SU-DHL-6 (cell line): ENCODE results near the gene NUP58.

Source experiments
- H2AFZ ChIP-seq: fragments of 200-600 bp; sonication (generic); 2 replicates; pipeline ENCODE4 v1.6.1; 2014; ENCODE audit warnings: low read depth, mild to moderate bottlenecking, moderate library complexity, mixed read lengths, antibody characterized with exemption, low read length; ENCODE audit not compliant: severe bottlenecking
- H3F3A ChIP-seq: fragments of 200-600 bp; shearing (Covaris generic); 2 replicates; pipeline ENCODE4 v1.6.0; 2016; ENCODE audit warnings: antibody characterized with exemption, mild to moderate bottlenecking; ENCODE audit not compliant: insufficient read depth
- H3K27ac ChIP-seq: fragments of 200-600 bp; sonication (generic); 2 replicates; pipeline ENCODE4 v1.5.1; 2016; ENCODE audit warnings: low read depth, mild to moderate bottlenecking, low read length, moderate library complexity, mixed read lengths
- H3K27me3 ChIP-seq: fragments of 200-600 bp; sonication (generic), shearing (Covaris generic); 2 replicates; pipeline ENCODE4 v1.6.0; 2014; ENCODE audit warnings: mild to moderate bottlenecking, low read length
- H3K36me3 ChIP-seq: fragments of 200-600 bp; sonication (generic); 2 replicates; pipeline ENCODE4 v1.6.1; 2014; ENCODE audit warnings: mild to moderate bottlenecking, low read length, mixed read lengths
- H3K4me2 ChIP-seq: fragments of 300-600, 200-600 bp; shearing (Covaris generic), sonication (generic); 2 replicates; pipeline ENCODE4 v1.6.0; 2014; ENCODE audit warnings: low read length, low read depth, mild to moderate bottlenecking; ENCODE audit not compliant: poor library complexity, severe bottlenecking
- H3K4me3 ChIP-seq: fragments of 200-600 bp; sonication (generic); 2 replicates; pipeline ENCODE4 v1.5.1; 2014; ENCODE audit warnings: antibody characterized with exemption, low read length, mild to moderate bottlenecking, mixed read lengths; ENCODE audit not compliant: insufficient read depth, poor library complexity, severe bottlenecking
- H3K79me2 ChIP-seq: fragments of 200-600 bp; sonication (generic); 2 replicates; pipeline ENCODE4 v1.6.1; 2014; ENCODE audit warnings: mild to moderate bottlenecking, low read length, moderate library complexity; ENCODE audit not compliant: insufficient read depth
- H3K9ac ChIP-seq: fragments of 200-600 bp; sonication (generic); 2 replicates; pipeline ENCODE4 v1.7.0; 2014; ENCODE audit warnings: mild to moderate bottlenecking, low read length
- H3K9me2 ChIP-seq: fragments of 200-600 bp; sonication (generic); replicated peaks from 2 replicates; pipeline ENCODE4 v1.6.1; 2014; ENCODE audit warnings: low read length; ENCODE audit not compliant: insufficient read depth
- H3K9me3 ChIP-seq: fragments of 200-600 bp; sonication (generic); 2 replicates; pipeline ENCODE4 v1.6.1; 2014; ENCODE audit warnings: low read length, mixed read lengths; ENCODE audit not compliant: insufficient read depth
- H4K20me1 ChIP-seq: fragments of 200-600 bp; sonication (generic); 2 replicates; pipeline ENCODE4 v1.6.1; 2014; ENCODE audit warnings: low read depth, mild to moderate bottlenecking, antibody characterized with exemption, low read length, moderate library complexity, mixed read lengths
- CTCF ChIP-seq: fragments of 200-600 bp; sonication (generic); IDR thresholded peaks from one replicate; pipeline ENCODE4 v1.5.1; 2017; ENCODE audit warnings: antibody characterized with exemption, mild to moderate bottlenecking, low read length, moderate library complexity; ENCODE audit not compliant: insufficient read depth, poor library complexity, severe bottlenecking
- EZH2phosphoT487 ChIP-seq: fragments of 200-600 bp; sonication (generic), shearing (Covaris generic); conservative IDR thresholded peaks from 2 replicates; pipeline ENCODE4 v1.6.1; 2018; ENCODE audit warnings: mild to moderate bottlenecking, antibody characterized with exemption, low read length, moderate library complexity, mixed read lengths

NUP58 gene

GRCh38 chr13:25329706-25330105 lies 28.3 kb downstream of the NUP58 start:
- TF ChIP-seq EZH2phosphoT487 (no peak), CTCF (no peak)
- H3K79me2 ChIP-seq: peaks cover 4% of the 10 kb centered on the region; the same call in 1 of the 2 replicates
- 0 out of 2 replicates have a peak, but pooled peaks cover 3% of the 10 kb centered on the region for H3F3A ChIP-seq
- H3K27me3 ChIP-seq: no peaks in the 10 kb centered on the region
- no peaks in the 10 kb centered on the region for H3K9me3 ChIP-seq
- H3K36me3 ChIP-seq: peaks cover 87% of the 10 kb centered on the region
- H3K9ac ChIP-seq: no peak overlapping the region
- H3K4me2 ChIP-seq: no peak overlapping the region
- no peaks in the 10 kb centered on the region for H3K9me2 ChIP-seq
- no peak overlapping the region for H2AFZ ChIP-seq
- no peak overlapping the region for H3K4me3 ChIP-seq
- no peaks in the 10 kb centered on the region for H4K20me1 ChIP-seq
- no peak overlapping the region for H3K27ac ChIP-seq

DNA sequence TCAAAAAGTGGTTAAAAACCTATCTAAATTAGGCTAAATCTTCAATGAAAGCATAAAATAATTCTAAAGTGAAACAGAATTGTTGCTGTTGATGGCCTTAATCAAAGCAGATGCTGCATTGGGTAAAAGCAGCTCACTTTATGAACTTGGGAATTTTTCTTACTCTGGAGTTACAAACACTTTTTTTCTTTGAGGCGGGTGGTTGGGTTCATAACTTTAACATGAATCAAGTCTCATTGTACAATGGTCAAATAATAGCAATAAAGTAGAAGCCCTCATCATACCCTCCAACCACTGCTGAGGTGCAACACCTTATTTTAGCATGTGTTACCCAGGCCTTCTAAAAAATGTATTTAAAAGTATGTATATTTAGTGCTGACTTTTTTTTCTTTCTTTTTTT lies 29.1 kb downstream of the NUP58 start:
- no peak for TF ChIP-seq EZH2phosphoT487
- no peak for TF ChIP-seq CTCF
- Histone ChIP-seq H3K36me3 (peaks cover 84% of the 10 kb centered on the region), H3K4me2 (no peak overlapping the region), H3K27ac (no peak overlapping the region), H3K4me3 (no peak overlapping the region), H3K9me3 (no peaks in the 10 kb centered on the region), H3F3A (0 out of 2 replicates have a peak, but pooled peaks cover 3% of the 10 kb centered on the region), H3K79me2 (peaks cover 4% of the 10 kb centered on the region; the same call in 1 of the 2 replicates), H2AFZ (no peak overlapping the region), H3K9me2 (no peaks in the 10 kb centered on the region), H3K27me3 (no peaks in the 10 kb centered on the region), H3K9ac (no peak overlapping the region), H4K20me1 (peaks cover 6% of the 10 kb centered on the region; the same call in 1 of the 2 replicates)

GRCh38 chr13:25335856-25336255 lies 34.4 kb downstream of the NUP58 start:
- Histone ChIP-seq H3K4me3 (no peak overlapping the region), H3K27me3 (no peaks in the 10 kb centered on the region), H2AFZ (no peak overlapping the region), H3K9me3 (no peaks in the 10 kb centered on the region), H3F3A (0 out of 2 replicates have a peak, but pooled peaks cover 3% of the 10 kb centered on the region), H3K27ac (no peak overlapping the region), H3K9ac (no peak overlapping the region), H3K36me3 (peaks cover 86% of the 10 kb centered on the region), H3K9me2 (no peaks in the 10 kb centered on the region), H3K79me2 (peaks cover 4% of the 10 kb centered on the region; the same call in 1 of the 2 replicates), H3K4me2 (no peak overlapping the region), H4K20me1 (peaks cover 6% of the 10 kb centered on the region; the same call in 1 of the 2 replicates)
- TF ChIP-seq EZH2phosphoT487: no peak

DNA sequence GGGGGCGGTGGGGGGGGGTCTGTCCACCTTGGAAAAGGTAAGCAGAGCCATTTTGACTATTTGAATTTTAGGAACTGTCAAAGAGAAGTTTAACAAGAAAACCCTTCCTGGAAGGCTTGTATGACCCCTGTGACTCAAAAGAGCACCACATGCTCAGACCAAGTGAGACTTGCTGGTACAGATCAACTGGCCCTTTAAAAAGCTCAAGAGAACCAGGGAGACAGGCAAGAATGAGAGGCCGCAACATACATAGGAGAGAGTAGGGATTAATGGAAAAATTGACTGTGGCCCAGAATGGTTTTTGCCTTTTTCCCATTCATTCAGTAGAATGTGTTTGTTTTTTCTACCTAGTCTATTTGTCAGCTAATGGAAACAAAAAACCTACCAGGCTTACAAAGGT lies 44.2 kb downstream of the NUP58 start:
- Histone ChIP-seq H3K36me3 (peaks cover 7% of the 10 kb centered on the region; the same call in 1 of the 2 replicates), H2AFZ (no peak overlapping the region), H3K9ac (no peak overlapping the region), H3F3A (0 out of 2 replicates have a peak, but pooled peaks cover 9% of the 10 kb centered on the region), H4K20me1 (no peaks in the 10 kb centered on the region), H3K79me2 (no peaks in the 10 kb centered on the region), H3K27me3 (no peaks in the 10 kb centered on the region), H3K9me3 (no peaks in the 10 kb centered on the region), H3K4me3 (no peak overlapping the region), H3K4me2 (no peak overlapping the region), H3K27ac (no peak overlapping the region), H3K9me2 (no peaks in the 10 kb centered on the region)
- TF ChIP-seq CTCF (no peak), EZH2phosphoT487 (no peak)
